Natural killer cell treated with Interleukin-12 subunit alpha and Interleukin-12 subunit beta and Interleukin-15 and Interleukin-18, amount 100 ng/mL, for 72 hours (primary cell): ENCODE data around the gene LRRC8D. TPM values are rescaled to one million over a fixed set of nuclear protein-coding genes. Genes with fewer than 3 reads are reported as not detected.
"Not testable (repeated sequence)": the region's sequence is repeated elsewhere in the genome, so short reads cannot be mapped to it uniquely, and the experiment has no call there.

Source experiments
- ATAC-seq, 2 donors: fragments of 150-1000 bp; cut with Tn5 transposase in 1 of 2; sonication (Bioruptor Pico), chemical (Tn5 transposase) in 1 of 2; 2 replicates each; pipeline ENCODE4 v1.10.0; 2021
- DNase-seq: peaks from one replicate; pipeline ENCODE4 v3.0.0; 2022; ENCODE audit warnings: low spot score
- H3K27ac Mint-ChIP-seq, 2 donors: 1 replicate in 1 of 2; 2 replicates in 1 of 2; pipeline ENCODE4 v1.8.0; 2022; ENCODE audit warnings: mixed read lengths in 2 of 2, mild to moderate bottlenecking in 1 of 2, moderate library complexity in 1 of 2
- H3K27me3 Mint-ChIP-seq, 2 donors: 1 replicate in 1 of 2; 2 replicates in 1 of 2; pipeline ENCODE4 v1.8.0; 2022; ENCODE audit warnings: mixed read lengths in 2 of 2
- H3K36me3 Mint-ChIP-seq: one replicate; pipeline ENCODE4 v1.8.0; 2022; ENCODE audit warnings: mixed read lengths
- H3K4me1 Mint-ChIP-seq, 2 donors: 1 replicate in 1 of 2; 2 replicates in 1 of 2; pipeline ENCODE4 v1.8.0; 2022; ENCODE audit warnings: low read depth in 2 of 2, mixed read lengths in 2 of 2, mild to moderate bottlenecking in 1 of 2
- H3K4me3 Mint-ChIP-seq: one replicate; pipeline ENCODE4 v1.8.0; 2022; ENCODE audit warnings: mixed read lengths
- H3K9me3 Mint-ChIP-seq: 2 replicates; pipeline ENCODE4 v1.8.0; 2022; ENCODE audit warnings: mixed read lengths
- total RNA-seq, 2 donors: library from RNA; stranded (reverse); gene quantifications; one replicate each; pipeline ENCODE4 v1.2.3, GENCODE V29; 2022

Gene LRRC8D
- total RNA-seq, 2 donors from 2014 or later: 19.8 to 27.3 TPM

GRCh38 chr1:89797876-89798275, 23.0 kb upstream of the LRRC8D start:
- H3K27ac Mint-ChIP-seq, ATAC-seq, H3K27me3 Mint-ChIP-seq, H3K36me3 Mint-ChIP-seq, H3K9me3 Mint-ChIP-seq, H3K4me3 Mint-ChIP-seq, DNase-seq: not testable (repeated sequence)
- H3K4me1 Mint-ChIP-seq: peaks cover 3 to 14% of the 10 kb centered on the region in 2 donors

- no peaks in the 10 kb centered on the region for H3K27me3 Mint-ChIP-seq
- DNase-seq: no peak
- peaks cover 3 to 14% of the 10 kb centered on the region in 2 donors for H3K4me1 Mint-ChIP-seq
- H3K36me3 Mint-ChIP-seq: no peaks in the 10 kb centered on the region
- ATAC-seq: peak in 1 of 2 donors; percentile 27
- H3K9me3 Mint-ChIP-seq: no peaks in the 10 kb centered on the region
- no peak overlapping the region for H3K4me3 Mint-ChIP-seq
- no peak overlapping the region for H3K27ac Mint-ChIP-seq
These were observed 21.3 kb upstream of the LRRC8D start for GRCh38 chr1:89799495-89799894.

- H3K27me3 Mint-ChIP-seq: no peaks in the 10 kb centered on the region
- no peak overlapping the region for H3K4me3 Mint-ChIP-seq
- ATAC-seq: no peak
- no peaks in the 10 kb centered on the region for H3K36me3 Mint-ChIP-seq
- no peaks in the 10 kb centered on the region for H3K9me3 Mint-ChIP-seq
- no peak for DNase-seq
- no peak overlapping the region for H3K27ac Mint-ChIP-seq
- peaks cover 3 to 14% of the 10 kb centered on the region in 2 donors for H3K4me1 Mint-ChIP-seq
These were observed 20.7 kb upstream of the LRRC8D start for GRCh38 chr1:89800022-89800655.

GRCh38 chr1:89800718-89801117, 20.1 kb upstream of the LRRC8D start:
- peaks cover 3 to 14% of the 10 kb centered on the region in 2 donors for H3K4me1 Mint-ChIP-seq
- H3K27me3 Mint-ChIP-seq: no peaks in the 10 kb centered on the region
- H3K27ac Mint-ChIP-seq: no peak overlapping the region
- no peak for DNase-seq
- ATAC-seq: no peak
- H3K4me3 Mint-ChIP-seq: no peak overlapping the region
- H3K36me3 Mint-ChIP-seq: no peaks in the 10 kb centered on the region
- no peaks in the 10 kb centered on the region for H3K9me3 Mint-ChIP-seq

GRCh38 chr1:89802051-89802450, 18.8 kb upstream of the LRRC8D start:
- ATAC-seq (no peak), DNase-seq (no peak)
- Mint-ChIP-seq H3K4me3 (no peak overlapping the region), H3K4me1 (peaks cover 3 to 14% of the 10 kb centered on the region in 2 donors), H3K9me3 (no peaks in the 10 kb centered on the region), H3K27ac (no peak overlapping the region), H3K36me3 (no peaks in the 10 kb centered on the region), H3K27me3 (no peaks in the 10 kb centered on the region)

- H3K36me3 Mint-ChIP-seq: no peaks in the 10 kb centered on the region
- ATAC-seq (no peak), DNase-seq (no peak)
- H3K4me3 Mint-ChIP-seq: no peak overlapping the region
- H3K27me3 Mint-ChIP-seq: no peaks in the 10 kb centered on the region
- no peak overlapping the region for H3K27ac Mint-ChIP-seq
- H3K4me1 Mint-ChIP-seq: peaks cover 3 to 14% of the 10 kb centered on the region in 2 donors
- no peaks in the 10 kb centered on the region for H3K9me3 Mint-ChIP-seq
These were observed 18.0 kb upstream of the LRRC8D start for GRCh38 chr1:89802841-89803240.

- H3K27me3 Mint-ChIP-seq: peaks cover 6 to 7% of the 10 kb centered on the region in 2 donors
- ATAC-seq (peak; percentile 78 to 80), DNase-seq (peak; percentile 72)
- no peaks in the 10 kb centered on the region for H3K36me3 Mint-ChIP-seq
- peaks cover 1 to 6% of the 10 kb centered on the region in 2 donors for H3K4me1 Mint-ChIP-seq
- no peak overlapping the region for H3K4me3 Mint-ChIP-seq
- H3K27ac Mint-ChIP-seq: no peak overlapping the region
- H3K9me3 Mint-ChIP-seq: no peaks in the 10 kb centered on the region
These were observed 16.1 kb upstream of the LRRC8D start for GRCh38 chr1:89804642-89805237.

- H3K27ac Mint-ChIP-seq: no peak overlapping the region
- H3K9me3 Mint-ChIP-seq: no peaks in the 10 kb centered on the region
- H3K4me3 Mint-ChIP-seq: no peak overlapping the region
- ATAC-seq: no peak
- H3K36me3 Mint-ChIP-seq: no peaks in the 10 kb centered on the region
- no peaks in the 10 kb centered on the region for H3K4me1 Mint-ChIP-seq
- peaks cover 7 to 11% of the 10 kb centered on the region in 2 donors for H3K27me3 Mint-ChIP-seq
- no peak for DNase-seq
These were observed 14.2 kb upstream of the LRRC8D start for GRCh38 chr1:89806616-89807015.

- Mint-ChIP-seq H3K27me3 (peaks cover 9 to 15% of the 10 kb centered on the region in 2 donors), H3K27ac (no peak overlapping the region), H3K4me1 (no peaks in the 10 kb centered on the region), H3K9me3 (no peaks in the 10 kb centered on the region), H3K36me3 (no peaks in the 10 kb centered on the region), H3K4me3 (no peak overlapping the region)
- DNase-seq: no peak
- no peak for ATAC-seq
These were observed 13.3 kb upstream of the LRRC8D start for GRCh38 chr1:89807503-89807902.

GRCh38 chr1:89807983-89808382, 12.8 kb upstream of the LRRC8D start:
- H3K27ac Mint-ChIP-seq: no peak overlapping the region
- H3K27me3 Mint-ChIP-seq: peaks cover 12 to 15% of the 10 kb centered on the region in 2 donors
- ATAC-seq: peak in 1 of 2 donors; percentile 21
- DNase-seq: no peak
- H3K9me3 Mint-ChIP-seq: no peaks in the 10 kb centered on the region
- no peaks in the 10 kb centered on the region for H3K36me3 Mint-ChIP-seq
- no peak overlapping the region for H3K4me3 Mint-ChIP-seq
- H3K4me1 Mint-ChIP-seq: no peaks in the 10 kb centered on the region

- H3K27me3 Mint-ChIP-seq: peaks cover 14 to 15% of the 10 kb centered on the region in 2 donors
- no peak overlapping the region for H3K4me3 Mint-ChIP-seq
- no peaks in the 10 kb centered on the region for H3K4me1 Mint-ChIP-seq
- no peak for ATAC-seq
- H3K27ac Mint-ChIP-seq: no peak overlapping the region
- no peak for DNase-seq
- H3K36me3 Mint-ChIP-seq: no peaks in the 10 kb centered on the region
- no peaks in the 10 kb centered on the region for H3K9me3 Mint-ChIP-seq
These were observed 12.3 kb upstream of the LRRC8D start for GRCh38 chr1:89808441-89809117.

- H3K9me3 Mint-ChIP-seq: no peaks in the 10 kb centered on the region
- no peak overlapping the region for H3K4me3 Mint-ChIP-seq
- H3K27me3 Mint-ChIP-seq: peaks cover 18 to 19% of the 10 kb centered on the region in 2 donors
- ATAC-seq (no peak), DNase-seq (no peak)
- no peak overlapping the region for H3K27ac Mint-ChIP-seq
- peaks cover 0 to 3% of the 10 kb centered on the region in 2 donors for H3K4me1 Mint-ChIP-seq
- no peaks in the 10 kb centered on the region for H3K36me3 Mint-ChIP-seq
These were observed 11.3 kb upstream of the LRRC8D start for GRCh38 chr1:89809556-89809955.

GRCh38 chr1:89810302-89810701, 10.5 kb upstream of the LRRC8D start:
- Mint-ChIP-seq H3K9me3 (no peaks in the 10 kb centered on the region), H3K27me3 (peaks cover 24 to 27% of the 10 kb centered on the region in 2 donors), H3K27ac (no peak overlapping the region), H3K36me3 (no peaks in the 10 kb centered on the region), H3K4me1 (peaks cover 0 to 9% of the 10 kb centered on the region in 2 donors), H3K4me3 (no peak overlapping the region)
- ATAC-seq: no peak
- DNase-seq: no peak

GRCh38 chr1:89810880-89811279, 10.0 kb upstream of the LRRC8D start:
- DNase-seq: no peak
- peaks cover 28 to 32% of the 10 kb centered on the region in 2 donors for H3K27me3 Mint-ChIP-seq
- no peak for ATAC-seq
- no peaks in the 10 kb centered on the region for H3K9me3 Mint-ChIP-seq
- no peak overlapping the region for H3K27ac Mint-ChIP-seq
- H3K4me3 Mint-ChIP-seq: no peak overlapping the region
- H3K36me3 Mint-ChIP-seq: no peaks in the 10 kb centered on the region
- peaks cover 4 to 14% of the 10 kb centered on the region in 2 donors for H3K4me1 Mint-ChIP-seq
